Prostate gland (tissue), 2 donors: Measurements from ENCODE around the gene KCNK7.

Experiments
- CTCF ChIP-seq, 4 experiments: fragments of 200-600 bp in 2 of 4; fragments of 450-650 bp in 2 of 4; sonication (generic) in 2 of 4; IDR thresholded peaks; 1 replicate in 3 of 4; 2 replicates in 1 of 4; pipeline ENCODE4 v1.5.1; 2016 to 2019; ENCODE audit warnings: antibody characterized with exemption in 4 of 4, mild to moderate bottlenecking in 2 of 4, moderate library complexity in 2 of 4
- POLR2A ChIP-seq: fragments of 450-650 bp; IDR thresholded peaks from one replicate; pipeline ENCODE4 v1.6.1; 2016; ENCODE audit warnings: antibody characterized with exemption, mild to moderate bottlenecking

GRCh38 chr11:65599216-65599954 is 3.8 kb upstream of the KCNK7 start:
- TF ChIP-seq CTCF (IDR thresholded peaks at IDR 0.05) (no peak), POLR2A (no peak)
